ENCODE measurements around the gene BCS1L.

The BCS1L gene

GRCh38 chr2:218659258-218659987 is at the start of gene BCS1L, which contains the start of gene ZNF142:
BCS1L (plus strand) TSS chr2:218659683; CDS start chr2:218660988, 1,305 bp downstream.
ZNF142 (minus strand) TSS chr2:218659623; CDS start chr2:218656429, 3,194 bp downstream.
- DNase-seq (ENCODE audit: low read depth in 2 of 2), result peak; percentile 86 to 92

- no peak for DNase-seq (ENCODE audit: low read depth in 2 of 2)
Measured at GRCh38 chr2:218615868-218616315, 43.6 kb upstream of the BCS1L start.

GRCh38 chr2:218618102-218618860 is 41.2 kb upstream of the BCS1L start:
- no peak for DNase-seq (ENCODE audit: low read depth in 2 of 2)

- DNase-seq (ENCODE audit: low read depth in 2 of 2), result no peak
Measured at GRCh38 chr2:218621007-218621406, 38.5 kb upstream of the BCS1L start.

GRCh38 chr2:218622606-218623365 is 36.7 kb upstream of the BCS1L start:
- DNase-seq (ENCODE audit: low read depth in 2 of 2), result no peak

GRCh38 chr2:218623366-218623705 is 36.1 kb upstream of the BCS1L start:
- DNase-seq (ENCODE audit: low read depth in 2 of 2), result no peak

GRCh38 chr2:218626369-218626768 is 33.1 kb upstream of the BCS1L start:
- DNase-seq (ENCODE audit: low read depth in 2 of 2), result no peak

- DNase-seq (ENCODE audit: low read depth in 2 of 2), result no peak
Measured at GRCh38 chr2:218627939-218628338, 31.5 kb upstream of the BCS1L start.

GRCh38 chr2:218631837-218632236 is 27.6 kb upstream of the BCS1L start:
- DNase-seq (ENCODE audit: low read depth in 2 of 2), result no peak

GRCh38 chr2:218635719-218636118 is 23.8 kb upstream of the BCS1L start:
- DNase-seq (ENCODE audit: low read depth in 2 of 2), result no peak

GRCh38 chr2:218638372-218638771 is 21.1 kb upstream of the BCS1L start:
- DNase-seq (ENCODE audit: low read depth in 2 of 2), result no peak

- no peak for DNase-seq (ENCODE audit: low read depth in 2 of 2)
Measured at GRCh38 chr2:218642121-218642656, 17.3 kb upstream of the BCS1L start.

- DNase-seq (ENCODE audit: low read depth in 2 of 2), result no peak
Measured at GRCh38 chr2:218642786-218643185, 16.7 kb upstream of the BCS1L start.

- no peak for DNase-seq (ENCODE audit: low read depth in 2 of 2)
Measured at GRCh38 chr2:218643751-218644310, 15.7 kb upstream of the BCS1L start.

GRCh38 chr2:218644721-218645120 is 14.8 kb upstream of the BCS1L start:
- no peak for DNase-seq (ENCODE audit: low read depth in 2 of 2)

- no peak for DNase-seq (ENCODE audit: low read depth in 2 of 2)
Measured at GRCh38 chr2:218645126-218645525, 14.4 kb upstream of the BCS1L start.

GRCh38 chr2:218648088-218648786 is 11.2 kb upstream of the BCS1L start:
- peak in 1 of 2 donors; percentile 18 for DNase-seq (ENCODE audit: low read depth in 2 of 2)

GRCh38 chr2:218648787-218649100 is 10.7 kb upstream of the BCS1L start:
- DNase-seq (ENCODE audit: low read depth in 2 of 2), result no peak

- DNase-seq (ENCODE audit: low read depth in 2 of 2), result no peak
Measured at GRCh38 chr2:218655751-218656150, 3.7 kb upstream of the BCS1L start.

GRCh38 chr2:218658671-218659257 is 719 bp upstream of the BCS1L start:
- peak in 1 of 2 donors; percentile 10 for DNase-seq (ENCODE audit: low read depth in 2 of 2)

GRCh38 chr2:218659988-218660358 is 490 bp downstream of the BCS1L start:
- DNase-seq (ENCODE audit: low read depth in 2 of 2), result no peak
